ENCODE results near the gene KLHL36. TPM values are rescaled to one million over a fixed set of nuclear protein-coding genes. Genes with fewer than 3 reads are reported as not detected.

The KLHL36 gene
- total RNA-seq, 1 experiment from 2014 or later = 56.1 TPM

DNA sequence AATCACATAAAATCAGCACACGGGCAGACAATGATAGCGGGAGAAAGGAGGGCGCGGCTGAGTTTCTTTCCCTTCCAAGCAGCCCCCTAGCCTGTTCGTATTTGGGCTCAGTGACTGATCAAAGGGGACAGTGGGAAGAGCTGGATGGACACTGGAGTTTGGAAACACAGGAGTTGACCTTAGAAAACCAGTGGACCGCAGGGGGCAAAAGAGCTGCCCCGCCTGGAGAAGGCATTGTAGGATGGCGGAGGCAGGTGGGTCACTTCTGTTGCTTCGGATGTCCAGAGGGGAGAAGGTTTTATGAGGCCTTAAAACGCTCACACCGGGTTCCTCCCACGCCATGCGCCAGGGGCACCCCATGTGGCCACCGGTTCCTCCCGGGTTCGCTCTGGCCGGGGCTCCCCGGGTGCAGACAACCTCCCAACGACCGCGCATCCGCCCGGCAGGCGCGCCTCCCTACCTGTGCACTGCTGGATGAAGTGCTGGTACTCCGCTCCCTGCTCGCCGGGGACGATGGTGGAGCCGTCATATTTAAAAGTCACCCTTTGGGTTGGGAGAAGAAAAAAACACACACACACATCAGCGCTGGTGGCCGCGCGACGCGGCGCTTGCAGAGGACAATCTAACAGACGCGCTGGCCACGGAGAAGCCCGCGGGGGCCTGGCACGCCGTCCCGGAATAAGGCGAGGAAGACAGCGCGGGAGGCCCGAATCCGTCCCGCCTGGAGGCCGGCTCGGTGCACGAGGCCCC lies 31.1 kb upstream of the KLHL36 start (continued):
- TF ChIP-seq, protein P1, sequence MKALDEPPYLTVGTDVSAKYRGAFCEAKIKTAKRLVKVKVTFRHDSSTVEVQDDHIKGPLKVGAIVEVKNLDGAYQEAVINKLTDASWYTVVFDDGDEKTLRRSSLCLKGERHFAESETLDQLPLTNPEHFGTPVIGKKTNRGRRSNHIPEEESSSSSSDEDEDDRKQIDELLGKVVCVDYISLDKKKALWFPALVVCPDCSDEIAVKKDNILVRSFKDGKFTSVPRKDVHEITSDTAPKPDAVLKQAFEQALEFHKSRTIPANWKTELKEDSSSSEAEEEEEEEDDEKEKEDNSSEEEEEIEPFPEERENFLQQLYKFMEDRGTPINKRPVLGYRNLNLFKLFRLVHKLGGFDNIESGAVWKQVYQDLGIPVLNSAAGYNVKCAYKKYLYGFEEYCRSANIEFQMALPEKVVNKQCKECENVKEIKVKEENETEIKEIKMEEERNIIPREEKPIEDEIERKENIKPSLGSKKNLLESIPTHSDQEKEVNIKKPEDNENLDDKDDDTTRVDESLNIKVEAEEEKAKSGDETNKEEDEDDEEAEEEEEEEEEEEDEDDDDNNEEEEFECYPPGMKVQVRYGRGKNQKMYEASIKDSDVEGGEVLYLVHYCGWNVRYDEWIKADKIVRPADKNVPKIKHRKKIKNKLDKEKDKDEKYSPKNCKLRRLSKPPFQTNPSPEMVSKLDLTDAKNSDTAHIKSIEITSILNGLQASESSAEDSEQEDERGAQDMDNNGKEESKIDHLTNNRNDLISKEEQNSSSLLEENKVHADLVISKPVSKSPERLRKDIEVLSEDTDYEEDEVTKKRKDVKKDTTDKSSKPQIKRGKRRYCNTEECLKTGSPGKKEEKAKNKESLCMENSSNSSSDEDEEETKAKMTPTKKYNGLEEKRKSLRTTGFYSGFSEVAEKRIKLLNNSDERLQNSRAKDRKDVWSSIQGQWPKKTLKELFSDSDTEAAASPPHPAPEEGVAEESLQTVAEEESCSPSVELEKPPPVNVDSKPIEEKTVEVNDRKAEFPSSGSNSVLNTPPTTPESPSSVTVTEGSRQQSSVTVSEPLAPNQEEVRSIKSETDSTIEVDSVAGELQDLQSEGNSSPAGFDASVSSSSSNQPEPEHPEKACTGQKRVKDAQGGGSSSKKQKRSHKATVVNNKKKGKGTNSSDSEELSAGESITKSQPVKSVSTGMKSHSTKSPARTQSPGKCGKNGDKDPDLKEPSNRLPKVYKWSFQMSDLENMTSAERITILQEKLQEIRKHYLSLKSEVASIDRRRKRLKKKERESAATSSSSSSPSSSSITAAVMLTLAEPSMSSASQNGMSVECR (CRISPR knock-in tag; IDR thresholded peaks at IDR 0.05; ENCODE audit: borderline replicate concordance) = no peak; the same call in 1 of the 2 replicates
- TF ChIP-seq TP53 (CRISPR knock-in tag; IDR thresholded peaks at IDR 0.05) (no peak), JAZF1 (CRISPR knock-in tag; IDR thresholded peaks at IDR 0.05) (no peak), SMAD4 (CRISPR knock-in tag; IDR thresholded peaks at IDR 0.05) (no peak), OVOL2 (CRISPR knock-in tag; IDR thresholded peaks at IDR 0.05; ENCODE audit: borderline replicate concordance) (no peak), ZNF121 (CRISPR knock-in tag; IDR thresholded peaks at IDR 0.05) (no peak), FOXK1 (CRISPR knock-in tag; IDR thresholded peaks at IDR 0.05) (no peak)
- TF ChIP-seq, protein P2, sequence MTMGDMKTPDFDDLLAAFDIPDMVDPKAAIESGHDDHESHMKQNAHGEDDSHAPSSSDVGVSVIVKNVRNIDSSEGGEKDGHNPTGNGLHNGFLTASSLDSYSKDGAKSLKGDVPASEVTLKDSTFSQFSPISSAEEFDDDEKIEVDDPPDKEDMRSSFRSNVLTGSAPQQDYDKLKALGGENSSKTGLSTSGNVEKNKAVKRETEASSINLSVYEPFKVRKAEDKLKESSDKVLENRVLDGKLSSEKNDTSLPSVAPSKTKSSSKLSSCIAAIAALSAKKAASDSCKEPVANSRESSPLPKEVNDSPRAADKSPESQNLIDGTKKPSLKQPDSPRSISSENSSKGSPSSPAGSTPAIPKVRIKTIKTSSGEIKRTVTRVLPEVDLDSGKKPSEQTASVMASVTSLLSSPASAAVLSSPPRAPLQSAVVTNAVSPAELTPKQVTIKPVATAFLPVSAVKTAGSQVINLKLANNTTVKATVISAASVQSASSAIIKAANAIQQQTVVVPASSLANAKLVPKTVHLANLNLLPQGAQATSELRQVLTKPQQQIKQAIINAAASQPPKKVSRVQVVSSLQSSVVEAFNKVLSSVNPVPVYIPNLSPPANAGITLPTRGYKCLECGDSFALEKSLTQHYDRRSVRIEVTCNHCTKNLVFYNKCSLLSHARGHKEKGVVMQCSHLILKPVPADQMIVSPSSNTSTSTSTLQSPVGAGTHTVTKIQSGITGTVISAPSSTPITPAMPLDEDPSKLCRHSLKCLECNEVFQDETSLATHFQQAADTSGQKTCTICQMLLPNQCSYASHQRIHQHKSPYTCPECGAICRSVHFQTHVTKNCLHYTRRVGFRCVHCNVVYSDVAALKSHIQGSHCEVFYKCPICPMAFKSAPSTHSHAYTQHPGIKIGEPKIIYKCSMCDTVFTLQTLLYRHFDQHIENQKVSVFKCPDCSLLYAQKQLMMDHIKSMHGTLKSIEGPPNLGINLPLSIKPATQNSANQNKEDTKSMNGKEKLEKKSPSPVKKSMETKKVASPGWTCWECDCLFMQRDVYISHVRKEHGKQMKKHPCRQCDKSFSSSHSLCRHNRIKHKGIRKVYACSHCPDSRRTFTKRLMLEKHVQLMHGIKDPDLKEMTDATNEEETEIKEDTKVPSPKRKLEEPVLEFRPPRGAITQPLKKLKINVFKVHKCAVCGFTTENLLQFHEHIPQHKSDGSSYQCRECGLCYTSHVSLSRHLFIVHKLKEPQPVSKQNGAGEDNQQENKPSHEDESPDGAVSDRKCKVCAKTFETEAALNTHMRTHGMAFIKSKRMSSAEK (CRISPR knock-in tag; IDR thresholded peaks at IDR 0.05; ENCODE audit: borderline replicate concordance) = no peak
- TF ChIP-seq, protein P3, sequence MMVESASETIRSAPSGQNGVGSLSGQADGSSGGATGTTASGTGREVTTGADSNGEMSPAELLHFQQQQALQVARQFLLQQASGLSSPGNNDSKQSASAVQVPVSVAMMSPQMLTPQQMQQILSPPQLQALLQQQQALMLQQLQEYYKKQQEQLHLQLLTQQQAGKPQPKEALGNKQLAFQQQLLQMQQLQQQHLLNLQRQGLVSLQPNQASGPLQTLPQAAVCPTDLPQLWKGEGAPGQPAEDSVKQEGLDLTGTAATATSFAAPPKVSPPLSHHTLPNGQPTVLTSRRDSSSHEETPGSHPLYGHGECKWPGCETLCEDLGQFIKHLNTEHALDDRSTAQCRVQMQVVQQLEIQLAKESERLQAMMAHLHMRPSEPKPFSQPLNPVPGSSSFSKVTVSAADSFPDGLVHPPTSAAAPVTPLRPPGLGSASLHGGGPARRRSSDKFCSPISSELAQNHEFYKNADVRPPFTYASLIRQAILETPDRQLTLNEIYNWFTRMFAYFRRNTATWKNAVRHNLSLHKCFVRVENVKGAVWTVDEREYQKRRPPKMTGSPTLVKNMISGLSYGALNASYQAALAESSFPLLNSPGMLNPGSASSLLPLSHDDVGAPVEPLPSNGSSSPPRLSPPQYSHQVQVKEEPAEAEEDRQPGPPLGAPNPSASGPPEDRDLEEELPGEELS (CRISPR knock-in tag; IDR thresholded peaks at IDR 0.05) = no peak
- TF ChIP-seq, protein P4, sequence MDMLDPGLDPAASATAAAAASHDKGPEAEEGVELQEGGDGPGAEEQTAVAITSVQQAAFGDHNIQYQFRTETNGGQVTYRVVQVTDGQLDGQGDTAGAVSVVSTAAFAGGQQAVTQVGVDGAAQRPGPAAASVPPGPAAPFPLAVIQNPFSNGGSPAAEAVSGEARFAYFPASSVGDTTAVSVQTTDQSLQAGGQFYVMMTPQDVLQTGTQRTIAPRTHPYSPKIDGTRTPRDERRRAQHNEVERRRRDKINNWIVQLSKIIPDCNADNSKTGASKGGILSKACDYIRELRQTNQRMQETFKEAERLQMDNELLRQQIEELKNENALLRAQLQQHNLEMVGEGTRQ (CRISPR knock-in tag; IDR thresholded peaks at IDR 0.05) = no peak

DNA sequence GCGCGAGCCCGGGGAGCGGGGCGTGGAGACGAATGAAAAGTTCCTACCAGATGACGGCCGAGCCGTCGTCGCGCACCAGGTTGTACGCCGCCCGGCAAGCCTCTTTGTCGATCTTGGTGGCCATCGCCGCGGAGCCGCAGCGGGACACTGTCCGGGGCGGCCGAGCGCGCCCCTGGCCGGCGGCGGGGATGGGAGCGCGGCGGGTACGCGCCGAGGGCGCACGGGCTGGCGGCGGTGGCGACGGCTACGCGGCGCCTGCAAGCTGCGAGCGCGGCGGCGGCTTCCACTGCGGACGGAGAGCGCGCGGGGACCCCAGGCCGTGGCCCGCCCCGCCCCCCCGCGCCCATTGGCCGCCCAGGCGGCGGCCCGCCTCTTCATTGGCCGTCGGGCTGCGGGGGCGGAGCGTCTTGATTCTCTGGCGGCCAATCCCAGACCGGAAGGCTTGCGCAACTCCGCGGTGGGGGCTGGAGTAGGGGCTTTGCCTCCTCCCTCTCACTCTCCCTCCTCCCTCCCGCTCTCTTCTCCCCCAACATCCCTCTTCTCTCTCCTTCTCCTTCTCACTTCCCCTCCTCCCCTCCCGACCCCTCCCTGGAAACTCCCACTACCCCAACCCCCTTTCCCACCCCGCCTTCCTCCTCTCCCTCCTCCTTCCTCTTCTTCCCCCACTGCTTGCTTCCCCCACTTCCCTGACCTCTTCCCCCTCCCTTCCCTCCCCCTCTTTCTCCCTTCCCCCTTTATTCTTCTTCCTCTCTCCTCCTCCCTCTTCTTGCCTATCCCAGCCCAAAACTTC lies 30.3 kb upstream of the KLHL36 start, which contains the start of gene COTL1:
Gene COTL1, minus strand, starts transcription at position 288 of the 790 bp plus-strand sequence. Its CDS starts 164 bp downstream, at position 124.
- peaks cover 11% of the 10 kb centered on the region for H3K27me3 Mint-ChIP-seq (ENCODE audit: low read depth)
- TF ChIP-seq TCF7 (CRISPR knock-in tag; IDR thresholded peaks at IDR 0.05; ENCODE audit: low read depth) (peak; percentile 39; the same call in 1 of the 2 replicates), SP1 (CRISPR knock-in tag; conservative IDR thresholded peaks at IDR 0.05) (peak; percentile 71), ZNF423 (CRISPR knock-in tag; IDR thresholded peaks at IDR 0.05) (peak; percentile 42; the same call in 1 of the 2 replicates), NFYB (CRISPR knock-in tag; conservative IDR thresholded peaks at IDR 0.05; ENCODE audit: low read depth) (peak; percentile 85), KAT7 (CRISPR knock-in tag; IDR thresholded peaks at IDR 0.05; ENCODE audit: borderline replicate concordance) (peak; percentile 93; the same call in 1 of the 2 replicates), ZNF263 (CRISPR knock-in tag; IDR thresholded peaks at IDR 0.05; ENCODE audit: low read depth) (peak; percentile 97), TEAD1 (CRISPR knock-in tag; IDR thresholded peaks at IDR 0.05) (0 out of 2 replicates have a peak, but pooled peaks have one; percentile 56), ATF1 (CRISPR knock-in tag; IDR thresholded peaks at IDR 0.05) (no peak; the same call in 1 of the 2 replicates)
- TF ChIP-seq, protein P5, sequence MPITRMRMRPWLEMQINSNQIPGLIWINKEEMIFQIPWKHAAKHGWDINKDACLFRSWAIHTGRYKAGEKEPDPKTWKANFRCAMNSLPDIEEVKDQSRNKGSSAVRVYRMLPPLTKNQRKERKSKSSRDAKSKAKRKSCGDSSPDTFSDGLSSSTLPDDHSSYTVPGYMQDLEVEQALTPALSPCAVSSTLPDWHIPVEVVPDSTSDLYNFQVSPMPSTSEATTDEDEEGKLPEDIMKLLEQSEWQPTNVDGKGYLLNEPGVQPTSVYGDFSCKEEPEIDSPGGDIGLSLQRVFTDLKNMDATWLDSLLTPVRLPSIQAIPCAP (CRISPR knock-in tag; IDR thresholded peaks at IDR 0.05) = no peak
- TF ChIP-seq, protein P6, sequence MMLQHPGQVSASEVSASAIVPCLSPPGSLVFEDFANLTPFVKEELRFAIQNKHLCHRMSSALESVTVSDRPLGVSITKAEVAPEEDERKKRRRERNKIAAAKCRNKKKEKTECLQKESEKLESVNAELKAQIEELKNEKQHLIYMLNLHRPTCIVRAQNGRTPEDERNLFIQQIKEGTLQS (CRISPR knock-in tag; conservative IDR thresholded peaks at IDR 0.05) = no peak
- POLR2A ChIA-PET = interaction anchor here (0.6 to 1.6 kb wide), 5 partner anchors 20 to 86 kb away, joined by 3 to 8 read pairs (median 3); no protein-coding TSS in a partner anchor
- peaks cover 48% of the 10 kb centered on the region for H3K4me1 Mint-ChIP-seq
- DNase-seq (ENCODE audit: low spot score) = peak; percentile 95
- H3K4me3 Mint-ChIP-seq = peak within 1 kb of the TSS; percentile 96
- no peaks in the 10 kb centered on the region for H3K9me3 Mint-ChIP-seq
- peak; percentile 67 for ATAC-seq
- peak within 1 kb of the TSS; percentile 77 for H3K27ac Mint-ChIP-seq
- H3K36me3 Mint-ChIP-seq = peaks cover 2% of the 10 kb centered on the region; the same call in 1 of the 2 replicates
- CTCF ChIA-PET = interaction anchor here (0.7 to 3.1 kb wide), 8 partner anchors 18 to 120 kb away, joined by 4 to 20 read pairs (median 5); no protein-coding TSS in a partner anchor
